GM21515 (cell line): ENCODE data around the gene EMID1.
"Not testable (repeated sequence)": the region's sequence is repeated elsewhere in the genome, so short reads cannot be mapped to it uniquely, and the experiment has no call there.

Experiments
- ATAC-seq: cut with Tn5 transposase; IDR thresholded peaks from one replicate; pipeline ENCODE4 v1.9.1; 2021; ENCODE audit not compliant: unreplicated experiment

The EMID1 gene

GRCh38 chr22:29209624-29209929 lies 3.9 kb downstream of the EMID1 start:
- ATAC-seq: no peak

GRCh38 chr22:29211066-29211465 lies 5.4 kb downstream of the EMID1 start:
- ATAC-seq: no peak

- no peak for ATAC-seq
Measured at GRCh38 chr22:29211466-29211865, 5.8 kb downstream of the EMID1 start.

GRCh38 chr22:29212743-29213142 lies 7.0 kb downstream of the EMID1 start:
- no peak for ATAC-seq

- ATAC-seq: no peak
Measured at GRCh38 chr22:29213493-29213892, 7.8 kb downstream of the EMID1 start.

- ATAC-seq: no peak
Measured at GRCh38 chr22:29214232-29214631, 8.5 kb downstream of the EMID1 start.

GRCh38 chr22:29215012-29215860 lies 9.5 kb downstream of the EMID1 start:
- no peak for ATAC-seq

- ATAC-seq: no peak
Measured at GRCh38 chr22:29216011-29216872, 10.5 kb downstream of the EMID1 start.

GRCh38 chr22:29216873-29217666 lies 11.4 kb downstream of the EMID1 start:
- ATAC-seq: no peak

GRCh38 chr22:29217827-29218757 lies 12.4 kb downstream of the EMID1 start:
- ATAC-seq: no peak

- ATAC-seq: no peak
Measured at GRCh38 chr22:29218758-29219408, 13.2 kb downstream of the EMID1 start.

- ATAC-seq: not testable (repeated sequence)
Measured at GRCh38 chr22:29219409-29219782, 13.7 kb downstream of the EMID1 start.

GRCh38 chr22:29219881-29220670 lies 14.4 kb downstream of the EMID1 start:
- no peak for ATAC-seq

- no peak for ATAC-seq
Measured at GRCh38 chr22:29224121-29224858, 18.6 kb downstream of the EMID1 start.

- no peak for ATAC-seq
Measured at GRCh38 chr22:29224859-29225410, 19.2 kb downstream of the EMID1 start.

GRCh38 chr22:29225422-29226090 lies 19.9 kb downstream of the EMID1 start:
- ATAC-seq: no peak

- no peak for ATAC-seq
Measured at GRCh38 chr22:29226351-29226981, 20.8 kb downstream of the EMID1 start.
